Right lung (tissue), 5 donors: ENCODE measurements around the gene CNN2. TPM values are rescaled to one million over a fixed set of nuclear protein-coding genes. Genes with fewer than 3 reads are reported as not detected.

ENCODE experiments used
- DNase-seq, 2 donors: peaks; one replicate each; pipeline ENCODE4 v3.0.0-alpha.2; 2013
- polyA plus RNA-seq, 5 donors: library from polyadenylated mRNA; unstranded; fragments of 120-200 nt; gene quantifications; one replicate each; pipeline versions ENCODE4 v1.2.1 to v1.2.3, GENCODE V29; 2013; ENCODE audit warnings: inconsistent platforms in 1 of 5, low replicate concordance in 1 of 5; ENCODE audit not compliant: insufficient read length in 5 of 5, insufficient read depth in 1 of 5

CNN2 gene
- polyA plus RNA-seq, 5 donors, result 128 to 196 (median 157) TPM

DNA sequence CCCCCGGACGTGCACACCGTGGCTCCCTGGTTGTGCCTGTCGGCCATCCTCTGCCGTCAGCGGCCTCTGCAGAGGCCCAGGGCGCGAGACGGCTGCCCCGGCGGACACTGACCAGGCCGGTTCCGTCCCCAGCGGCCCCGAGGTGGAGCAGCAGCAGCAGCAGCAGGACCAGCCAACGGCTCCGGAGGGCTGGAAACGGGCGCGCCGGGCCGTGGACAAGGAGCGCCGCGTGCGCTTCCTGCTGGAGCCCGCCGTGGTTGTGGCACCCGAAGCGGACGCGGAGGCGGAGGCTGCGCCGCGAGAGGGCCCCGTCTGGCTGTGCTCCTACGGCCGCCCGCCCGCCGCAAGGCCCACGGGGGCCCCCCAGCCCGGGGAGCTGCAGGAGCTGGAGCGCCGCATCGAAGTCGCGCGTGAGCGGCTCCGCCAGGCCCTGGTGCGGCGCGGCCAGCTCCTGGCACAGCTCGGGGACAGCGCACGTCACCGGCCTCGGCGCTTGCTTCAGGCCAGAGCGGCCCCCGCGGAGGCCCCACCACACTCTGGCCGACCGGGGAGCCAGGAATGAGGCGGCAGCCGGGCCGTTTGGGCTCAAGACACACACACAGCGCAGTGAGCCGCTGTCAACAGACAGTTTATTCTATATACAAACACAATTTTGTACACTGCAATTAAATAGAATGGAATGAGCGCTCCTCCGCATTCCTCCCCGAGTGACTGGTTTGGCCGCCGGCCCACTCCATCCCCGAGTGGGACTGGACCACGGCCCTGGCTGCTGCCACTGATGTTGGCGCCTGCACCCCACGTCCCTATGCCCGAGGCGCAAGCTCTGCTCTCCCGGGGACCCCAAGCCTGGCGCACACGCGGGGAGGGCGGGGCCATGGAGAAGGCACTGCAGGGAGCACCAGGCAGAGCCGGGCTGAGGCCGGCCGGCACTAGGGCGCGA is 17.1 kb upstream of the CNN2 start:
- peak; percentile 78 to 85 for DNase-seq

DNA sequence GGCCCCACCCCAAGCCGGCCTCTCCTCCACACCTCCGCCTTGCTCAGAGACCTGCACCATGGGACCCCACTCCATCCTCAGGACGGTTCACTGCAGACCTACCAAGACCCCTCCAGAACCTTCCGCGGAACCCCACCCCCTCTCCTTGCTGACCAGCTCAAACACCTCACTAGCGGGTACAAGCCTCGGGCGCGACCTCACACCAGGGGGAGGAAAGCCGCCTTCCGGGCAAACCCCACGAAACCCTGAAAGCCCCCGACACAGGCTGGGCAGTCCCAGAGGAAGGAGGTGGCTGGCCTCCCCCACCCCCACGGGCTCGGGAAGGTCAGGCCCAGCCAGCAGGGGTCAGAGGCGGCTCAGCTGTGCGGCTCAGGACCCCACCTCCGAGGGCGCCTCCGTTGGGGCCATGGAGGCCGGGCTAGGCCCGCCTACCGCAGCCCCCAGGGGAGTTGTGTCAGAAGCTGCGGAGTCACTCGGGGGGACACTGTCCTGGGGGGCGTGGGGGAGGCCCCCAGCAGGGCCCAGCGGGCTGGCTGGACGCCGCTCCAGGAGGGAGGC is 16.3 kb upstream of the CNN2 start:
- no peak for DNase-seq

DNA sequence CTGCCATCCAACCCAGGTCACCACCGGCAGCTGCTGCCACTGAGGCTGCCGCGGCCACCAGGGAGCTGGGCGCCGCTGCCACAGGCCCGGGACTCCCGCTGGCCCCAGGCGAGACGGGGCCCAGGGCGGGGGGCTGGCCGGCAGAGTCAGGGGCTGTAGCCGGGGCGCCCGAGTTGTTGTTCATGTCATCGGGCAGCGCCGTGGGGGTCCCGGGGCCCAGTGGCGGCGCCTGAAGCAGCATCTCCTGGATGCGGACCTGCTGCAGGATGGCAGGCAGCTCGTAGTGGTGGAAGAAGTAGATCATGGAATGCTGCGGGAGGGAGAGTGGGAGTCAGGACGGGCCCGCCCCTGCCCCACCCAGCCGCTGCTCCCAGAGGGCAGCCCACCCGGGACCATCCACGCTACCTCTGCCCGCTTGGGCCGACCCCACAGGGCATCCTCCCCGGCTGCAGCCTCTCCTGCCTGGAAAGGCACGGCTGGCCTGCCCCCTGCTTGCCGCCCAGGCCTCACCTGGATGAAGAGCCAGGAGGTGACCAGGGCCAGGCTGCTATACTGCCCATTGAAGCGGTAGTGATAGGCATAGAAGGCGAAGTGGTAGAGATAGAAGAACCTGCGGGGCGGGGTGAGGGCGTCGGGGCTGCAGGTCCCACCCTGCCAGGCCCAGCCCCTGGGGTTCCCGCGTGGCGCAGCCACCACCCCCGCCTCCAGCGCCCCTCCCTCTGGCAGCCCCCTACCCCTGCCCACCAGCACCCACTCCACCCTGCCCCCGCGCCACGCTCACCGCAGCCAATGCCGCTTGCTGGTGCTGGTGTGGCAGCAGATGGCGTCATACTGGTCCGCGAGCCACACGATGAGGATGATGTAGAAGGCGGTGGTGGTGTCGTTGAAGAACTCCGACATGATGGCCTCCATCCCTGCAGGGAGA is 15.6 kb upstream of the CNN2 start:
- DNase-seq, result no peak

DNA sequence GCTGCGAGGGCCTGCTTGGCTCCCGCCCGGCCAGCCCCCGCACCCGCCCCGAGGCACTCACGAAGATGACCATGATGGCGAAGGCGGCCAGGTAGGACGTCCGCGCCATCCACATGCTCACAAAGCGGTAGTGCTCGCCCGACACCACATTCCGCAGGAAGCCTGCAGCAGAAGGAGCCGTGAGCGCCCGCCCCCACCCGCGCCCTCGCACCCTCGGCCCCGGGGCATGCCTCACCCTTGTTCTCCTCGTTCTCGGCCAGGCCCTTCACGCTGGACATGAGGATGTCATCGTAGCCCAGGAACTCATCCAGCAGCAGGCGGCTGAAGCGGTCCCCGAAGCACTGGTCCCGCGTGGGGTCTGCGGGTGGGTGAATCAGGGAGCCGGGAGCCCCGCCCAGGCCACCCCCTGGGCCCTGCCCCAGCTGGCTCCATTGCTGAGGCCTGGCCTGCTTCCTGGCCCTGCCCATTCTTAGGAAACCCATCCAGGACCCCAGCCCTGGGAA is 14.5 kb upstream of the CNN2 start:
- DNase-seq, result no peak

DNA sequence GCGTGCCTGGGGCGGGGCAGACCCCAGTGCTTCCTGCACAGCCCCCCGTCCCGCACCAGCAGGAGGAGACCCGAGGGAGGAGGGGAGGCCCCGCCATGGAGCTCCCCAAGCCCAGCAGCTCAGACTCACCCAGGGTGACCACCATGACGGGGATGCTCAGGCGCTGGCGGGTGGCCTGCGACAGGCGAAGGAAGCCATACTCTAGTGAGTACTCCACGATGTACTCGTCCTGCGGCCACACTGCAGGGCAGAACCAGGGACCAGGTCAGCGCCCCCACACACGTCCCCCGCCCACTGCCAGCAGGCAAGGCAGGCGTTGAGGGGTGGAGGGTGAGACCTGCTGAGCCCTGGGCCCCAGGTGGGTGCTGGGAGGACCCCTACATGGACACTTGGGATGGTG is 14.1 kb upstream of the CNN2 start:
- DNase-seq, result no peak

DNA sequence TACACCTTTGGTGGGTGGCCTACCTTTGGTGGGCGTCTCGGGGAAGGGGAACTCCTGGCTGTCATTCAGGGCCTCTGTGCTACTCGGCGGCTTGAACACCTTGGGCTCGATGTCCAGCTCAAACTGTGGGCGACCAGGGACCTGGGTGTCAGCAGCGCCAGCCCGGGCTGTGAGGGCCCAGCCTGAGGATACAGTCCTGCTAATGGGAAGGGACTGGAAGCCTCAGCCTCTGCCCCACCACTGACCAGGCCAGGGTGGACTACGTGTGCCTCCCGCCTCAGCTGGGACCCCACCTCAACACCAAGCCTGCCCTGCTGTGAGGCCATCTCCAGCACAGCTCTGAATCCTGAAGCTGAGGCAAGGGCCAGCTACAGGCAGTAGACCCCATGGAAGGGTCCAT is 13.2 kb upstream of the CNN2 start:
- DNase-seq, result no peak

DNA sequence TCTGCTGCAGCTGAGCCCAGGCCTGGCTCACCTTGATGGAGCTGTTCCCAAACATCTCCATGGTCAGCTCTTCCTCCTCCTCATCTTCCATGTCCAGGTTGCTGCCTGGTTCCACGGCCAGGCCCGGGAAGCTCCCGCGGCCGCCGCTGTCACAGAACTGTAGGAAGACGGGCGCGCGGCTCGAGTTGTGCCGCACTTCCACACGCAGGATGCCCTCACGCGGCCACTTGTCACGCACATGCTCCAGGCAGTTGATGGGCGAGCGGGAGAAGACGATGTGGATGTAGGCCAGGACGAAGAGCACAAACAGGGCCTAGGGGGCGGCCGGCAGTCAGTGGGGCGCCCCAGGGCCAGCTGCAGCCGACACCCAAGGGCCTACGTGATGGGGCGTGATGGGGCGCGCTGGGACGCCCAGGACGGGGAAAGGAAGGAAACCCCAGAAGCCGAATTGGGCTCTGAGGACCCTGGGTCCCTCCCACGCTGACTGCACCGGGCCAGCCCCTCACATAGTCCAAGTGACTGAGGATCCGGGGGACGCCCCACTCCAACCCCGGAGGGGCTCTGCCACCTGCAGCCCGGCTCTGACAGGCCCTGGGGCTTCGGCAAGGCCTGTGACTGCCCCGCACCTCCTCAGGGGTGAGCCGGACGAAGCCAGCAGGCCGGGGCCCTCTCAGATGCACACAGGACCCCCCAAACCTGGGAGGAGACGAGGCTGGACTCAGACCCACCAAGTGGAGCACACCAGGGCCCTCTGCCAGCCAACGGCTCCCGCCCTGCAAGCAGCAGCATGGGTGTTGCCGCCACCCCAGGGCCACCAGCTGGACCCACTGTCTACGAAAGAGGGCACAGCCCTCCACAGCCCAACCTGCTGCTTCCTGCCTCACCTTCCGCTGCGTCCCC is 12.0 kb upstream of the CNN2 start:
- no peak for DNase-seq

DNA sequence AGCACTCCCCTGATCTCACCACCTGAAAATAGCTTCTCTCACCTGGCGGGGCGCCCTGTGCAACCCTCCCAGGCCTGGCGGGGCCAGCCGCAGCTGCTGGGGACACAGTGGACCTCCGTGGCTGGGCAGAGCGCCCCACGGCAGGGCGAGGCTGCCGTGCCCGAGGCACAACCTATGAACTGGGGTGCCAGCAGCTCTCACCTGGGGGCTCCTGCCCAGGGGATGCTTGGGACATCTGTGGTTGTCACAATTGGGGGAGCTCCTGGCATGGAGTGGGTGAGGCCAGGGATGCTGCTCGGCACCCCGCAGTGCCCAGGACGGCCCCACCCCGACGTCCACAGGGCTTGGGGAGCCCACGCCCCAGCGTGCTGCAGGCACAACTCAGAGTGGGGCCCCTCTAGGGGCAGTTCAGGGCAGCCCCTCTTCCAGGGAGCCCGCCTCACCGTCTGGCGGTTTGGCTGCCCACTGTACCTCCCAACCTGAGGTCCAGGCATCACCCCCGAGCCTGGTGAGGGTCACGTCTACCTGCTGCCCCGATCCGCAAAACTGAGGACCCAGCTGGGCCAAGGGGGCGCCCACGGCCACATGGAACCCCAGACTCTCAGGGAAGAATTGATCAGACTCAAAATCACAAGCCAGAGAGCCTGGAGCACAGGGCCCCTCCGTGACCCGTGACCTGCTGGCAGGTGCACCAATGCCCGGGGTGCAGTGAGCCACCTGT is 11.2 kb upstream of the CNN2 start:
- DNase-seq, result no peak

DNA sequence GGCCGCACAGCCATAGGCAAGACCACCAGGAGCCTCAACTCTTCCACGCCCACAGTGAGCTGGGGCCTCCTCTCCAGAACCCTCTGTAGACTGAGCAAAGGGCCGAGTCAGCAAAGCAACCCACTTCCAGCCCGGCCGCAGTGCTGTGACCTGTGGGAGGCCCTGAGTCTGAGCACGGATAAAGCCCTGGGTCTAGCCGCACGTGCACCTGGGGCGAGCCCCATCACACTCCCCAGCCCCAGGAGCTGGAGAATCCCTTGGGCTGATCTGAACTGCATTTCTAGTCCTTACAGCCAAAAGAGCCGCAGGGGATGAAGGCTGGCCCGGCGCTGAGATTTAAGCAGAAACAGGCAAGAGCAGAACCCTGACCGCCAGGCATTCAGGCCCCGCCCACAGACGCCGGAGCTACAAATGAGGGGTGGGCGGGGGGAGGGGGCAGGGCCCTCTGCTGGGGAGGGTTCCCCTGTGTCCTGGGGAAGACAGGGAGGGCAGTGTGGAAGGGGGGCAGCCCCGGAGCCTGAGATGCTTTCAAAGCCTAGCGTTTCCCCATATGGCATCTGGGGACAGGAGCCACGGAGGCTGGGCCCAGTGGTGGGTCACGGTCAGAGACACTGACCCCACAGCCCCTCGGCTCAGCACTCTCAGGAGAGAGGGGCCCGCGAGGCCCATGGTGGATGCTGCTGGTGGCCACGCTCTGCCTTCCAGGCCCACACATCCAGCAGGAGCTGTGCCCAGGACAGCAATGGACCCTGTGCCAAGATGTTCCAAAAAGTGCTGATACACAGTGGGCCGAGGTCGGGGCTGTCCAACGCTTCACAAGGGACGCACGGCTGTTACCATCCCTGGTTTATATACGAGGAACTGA is 10.4 kb upstream of the CNN2 start:
- DNase-seq, result no peak

DNA sequence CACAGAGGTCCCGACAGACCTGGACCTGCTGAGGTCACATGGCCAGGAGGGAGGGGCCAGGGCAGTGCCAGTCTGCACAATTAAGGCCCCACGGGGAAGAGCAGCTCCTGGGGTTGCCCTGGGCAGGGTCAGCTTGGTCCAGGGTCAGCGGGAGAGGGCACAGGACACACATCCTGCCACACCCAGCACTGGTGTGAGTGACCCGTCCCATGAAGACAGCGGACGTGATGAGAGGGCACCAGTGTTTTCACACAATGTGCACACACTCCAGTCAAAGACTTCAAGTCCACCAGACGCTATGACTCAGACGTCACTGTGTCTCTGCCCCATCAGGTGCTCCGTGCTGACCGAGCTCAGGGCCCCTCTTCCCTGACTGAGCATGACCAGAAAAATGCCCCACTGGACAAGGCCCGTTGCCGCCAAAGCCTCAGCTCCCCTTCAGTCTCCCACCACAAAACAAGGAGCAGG is 9.7 kb upstream of the CNN2 start:
- DNase-seq, result no peak

DNA sequence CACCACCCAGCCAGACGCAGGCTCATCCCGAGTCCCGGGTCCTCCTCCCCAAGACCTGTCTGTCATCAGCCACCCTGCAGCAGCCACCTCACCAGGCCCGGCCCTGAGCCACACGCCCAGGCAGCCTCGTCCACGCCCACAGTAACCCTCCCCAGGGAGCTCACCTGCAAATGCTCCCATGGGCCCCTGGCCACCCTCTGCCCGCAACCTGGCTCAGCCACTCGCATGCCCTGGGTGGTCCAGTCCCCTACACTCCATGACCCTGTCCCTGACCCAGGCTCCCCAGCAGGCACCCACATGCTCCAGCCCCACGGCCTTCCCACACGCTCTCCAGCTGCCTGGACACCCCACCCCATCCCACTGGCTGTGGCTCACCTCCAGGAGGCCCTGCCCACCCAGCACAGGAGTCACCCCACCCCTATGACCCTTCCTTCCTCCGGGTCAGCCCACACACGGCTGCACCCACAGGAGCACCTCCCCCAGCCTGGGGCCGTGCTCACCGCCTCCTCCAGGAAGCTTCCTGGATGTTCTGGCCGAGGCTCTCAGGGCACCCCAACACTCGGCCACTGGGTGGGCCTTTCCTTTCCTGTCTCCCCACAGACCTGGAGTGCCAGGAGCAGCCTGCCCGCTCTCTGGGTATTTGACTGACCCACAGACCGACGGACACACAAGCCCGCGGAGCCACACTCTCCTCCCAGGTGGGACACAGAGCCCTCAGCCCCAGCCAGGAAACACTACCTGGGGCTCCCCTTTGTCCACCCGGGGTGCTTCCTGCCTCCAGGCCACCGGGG is 9.1 kb upstream of the CNN2 start:
- no peak for DNase-seq

DNA sequence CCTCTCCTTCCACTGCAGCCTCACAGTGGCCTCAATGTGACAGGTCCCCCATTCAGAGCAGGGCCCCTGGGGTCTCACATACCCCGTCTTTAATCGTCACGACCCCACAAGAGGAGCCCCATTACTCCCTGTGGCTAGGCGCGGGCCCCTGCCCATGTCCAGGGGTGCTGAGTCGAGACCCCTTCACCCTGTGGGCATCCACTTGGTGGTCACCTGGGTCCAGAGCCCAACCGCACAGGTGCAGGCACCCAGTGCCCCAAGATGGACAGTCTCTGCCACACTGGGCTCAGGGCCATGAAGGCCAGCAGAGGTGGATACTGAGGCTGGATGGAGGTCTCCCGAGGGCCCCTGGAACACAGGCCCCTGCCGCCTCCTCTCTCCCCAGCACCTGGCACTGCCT is 8.5 kb upstream of the CNN2 start:
- no peak for DNase-seq

DNA sequence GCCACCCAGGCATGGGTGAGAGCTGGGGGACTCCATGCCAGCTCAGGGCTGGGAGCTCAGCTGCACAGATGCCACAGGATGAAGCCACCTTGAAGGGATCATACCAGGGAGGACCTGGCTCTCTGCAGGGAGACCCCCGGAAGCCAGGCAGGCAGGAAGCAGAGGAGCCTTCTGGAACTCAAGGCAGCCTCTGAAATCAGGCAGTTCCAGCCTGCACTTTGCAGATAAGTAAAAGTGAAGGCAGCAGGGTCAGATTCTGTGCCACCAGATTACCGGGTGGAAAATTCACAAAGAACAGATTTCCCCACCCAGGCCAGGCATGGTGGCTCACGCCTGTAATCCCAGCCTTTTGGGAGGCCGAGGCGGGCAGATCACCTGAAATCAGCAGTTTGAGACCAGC is 8.0 kb upstream of the CNN2 start:
- DNase-seq, result no peak

DNA sequence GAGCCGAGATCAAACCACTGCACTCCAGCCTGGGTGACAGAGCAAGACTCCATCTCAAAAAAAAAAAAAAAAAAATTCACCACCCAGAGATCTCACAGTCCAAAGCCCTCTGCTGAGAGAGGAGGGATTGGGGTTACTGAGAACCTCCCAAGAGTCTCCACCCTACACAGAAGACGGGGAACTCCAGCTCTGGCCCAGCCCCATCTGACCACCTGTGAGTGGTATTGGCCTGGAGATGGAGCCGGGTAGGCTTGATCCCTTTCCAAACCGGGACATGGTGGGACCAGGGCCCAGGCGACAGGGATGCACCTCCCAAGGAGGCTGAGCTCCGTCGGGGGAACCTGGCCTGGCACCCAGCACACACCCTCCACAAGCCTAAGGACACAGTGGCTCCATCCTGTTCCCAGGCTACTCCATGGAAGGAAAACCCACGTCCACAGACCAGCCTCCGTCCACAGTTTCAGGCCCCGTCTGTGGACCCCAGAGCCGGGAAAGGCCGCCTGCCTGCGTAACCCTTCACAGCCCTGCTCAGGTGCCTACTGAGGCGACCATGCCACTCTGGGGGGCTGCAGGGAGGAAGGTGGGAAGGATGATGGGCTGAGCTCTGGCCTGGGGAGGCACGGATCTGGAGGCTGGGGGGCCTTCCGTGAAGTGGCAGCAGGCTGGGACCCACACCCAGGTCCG is 7.3 kb upstream of the CNN2 start:
- no peak for DNase-seq

DNA sequence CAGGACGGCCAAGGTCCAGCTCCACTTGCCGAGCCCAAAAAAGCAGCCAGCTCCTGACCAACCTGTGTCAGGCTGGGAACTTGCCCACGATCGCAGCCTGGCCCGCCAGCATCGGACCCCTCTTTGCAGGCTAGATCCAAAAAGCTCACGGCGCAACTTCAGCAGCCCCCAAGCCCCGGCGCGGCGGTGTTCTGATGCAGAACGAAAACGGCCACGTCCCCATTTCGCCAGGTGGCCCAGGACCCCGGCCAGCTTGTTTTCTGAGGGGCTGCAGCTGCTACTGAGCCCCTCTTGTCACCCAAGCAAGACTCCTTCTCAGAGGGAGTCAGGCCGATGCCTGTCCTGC is 6.8 kb upstream of the CNN2 start:
- no peak for DNase-seq

DNA sequence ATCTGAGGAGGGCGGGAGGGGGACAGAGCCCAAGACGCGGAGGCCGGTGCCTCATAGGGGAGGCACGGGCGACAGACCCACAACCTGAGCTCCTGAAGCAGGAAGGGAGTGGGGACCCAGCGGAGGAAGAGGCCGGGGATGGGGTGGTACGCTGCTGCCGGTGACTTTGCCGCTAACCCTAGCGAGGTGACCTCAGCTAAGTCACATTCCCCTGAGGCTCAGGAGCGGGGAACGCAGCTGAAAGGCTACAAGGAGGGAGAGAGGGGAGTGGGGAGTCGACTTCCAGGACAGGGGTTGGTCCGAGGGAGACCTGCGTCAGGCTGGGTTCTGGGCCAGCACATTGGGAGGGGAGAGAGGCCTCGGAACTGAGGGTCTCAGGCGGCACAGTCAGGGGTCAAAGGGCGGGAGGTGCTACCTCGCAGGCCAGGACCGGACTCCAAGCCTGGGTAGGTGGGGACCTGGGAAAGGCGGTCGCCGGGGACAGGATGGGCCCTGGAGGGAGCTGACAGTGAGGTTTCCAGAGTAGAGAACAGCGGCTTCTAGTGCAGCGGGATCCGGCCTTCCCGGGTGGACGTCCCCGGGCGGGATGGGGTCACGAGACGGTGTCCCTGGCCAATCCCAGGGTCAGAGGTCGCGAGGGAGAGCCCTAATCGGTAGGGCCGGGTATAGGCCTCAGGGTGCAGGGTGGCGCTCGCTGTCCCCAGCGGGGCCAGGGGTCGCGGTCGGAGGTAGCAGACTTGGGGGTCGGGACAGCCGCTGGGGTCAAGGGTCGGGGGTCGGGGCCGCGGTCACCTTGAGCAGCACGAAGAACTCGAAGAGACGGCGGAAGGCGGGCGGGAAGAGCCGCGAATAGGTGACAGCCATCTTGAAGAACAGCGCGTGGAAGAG is 6.2 kb upstream of the CNN2 start:
- DNase-seq, result no peak

DNA sequence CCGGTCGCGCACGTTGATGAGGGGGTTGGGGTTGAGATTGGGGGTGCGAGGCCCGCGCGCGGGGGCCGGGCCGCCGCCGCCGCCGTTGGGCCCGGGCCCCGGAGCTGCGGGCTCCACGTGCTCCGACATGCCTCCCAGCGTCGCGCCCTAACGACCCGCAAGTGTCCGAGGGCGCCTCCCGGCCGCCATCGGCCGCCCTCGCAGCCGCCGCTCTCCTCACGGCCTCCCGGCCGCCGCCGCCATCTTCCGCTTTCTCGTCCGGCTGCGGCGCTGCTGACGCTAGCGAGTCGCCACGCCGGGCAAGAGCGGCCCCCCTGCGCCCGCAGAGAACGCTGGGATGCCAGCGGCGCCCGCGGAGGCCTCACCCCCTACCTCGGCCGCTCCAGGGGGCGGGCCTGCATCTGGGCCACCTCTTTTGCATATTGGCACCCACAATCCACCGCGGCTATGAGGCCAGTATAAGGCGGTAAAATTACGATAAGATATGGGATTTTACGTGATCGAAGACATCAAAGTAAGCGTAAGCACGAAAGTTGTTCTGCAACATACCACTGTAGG is 5.5 kb upstream of the CNN2 start, which contains the start of gene TMEM259:
Gene TMEM259 (minus strand): TSS at position 256 of the 558 bp plus-strand sequence. CDS start 127 bp downstream, at position 129.
- peak; percentile 98 for DNase-seq
